ENCODE measurements around the gene GNAL.
"Not testable (repeated sequence)": the region's sequence is repeated elsewhere in the genome, so short reads cannot be mapped to it uniquely, and the experiment has no call there.

Gene GNAL

GRCh38 chr18:11877497-11878135, 188.6 kb downstream of the GNAL start:
- DNase-seq (ENCODE audit: low spot score): no peak

DNA sequence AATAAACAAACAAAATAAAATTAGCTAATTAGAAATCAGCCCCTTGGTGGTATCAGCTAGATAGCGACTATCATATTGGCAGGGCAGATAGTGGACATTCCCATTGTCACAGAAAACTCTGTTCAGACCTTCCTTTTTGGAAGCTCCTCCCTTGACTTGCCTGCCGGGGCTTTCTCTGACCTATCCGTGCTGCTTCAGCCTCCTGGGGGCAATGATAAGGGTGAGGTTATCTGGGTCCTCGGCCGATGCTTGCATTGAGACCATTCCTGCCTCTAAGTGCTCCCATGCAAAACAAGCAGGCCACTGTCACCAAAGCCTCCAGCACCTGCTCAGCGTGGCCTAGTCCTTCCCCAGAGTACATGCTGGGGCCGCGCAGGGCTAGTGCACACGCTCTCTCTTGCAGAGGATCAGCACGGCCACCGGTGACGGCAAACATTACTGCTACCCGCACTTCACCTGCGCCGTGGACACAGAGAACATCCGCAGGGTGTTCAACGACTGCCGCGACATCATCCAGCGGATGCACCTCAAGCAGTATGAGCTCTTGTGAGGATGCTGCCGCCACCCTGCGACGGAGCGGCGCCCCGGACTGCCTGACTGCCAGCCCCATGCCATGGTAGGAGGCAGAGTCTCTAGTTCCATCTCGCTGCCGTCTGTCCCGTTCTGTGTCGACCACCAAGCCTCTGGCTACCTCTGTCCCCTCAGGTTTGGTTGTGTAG, 191.7 kb downstream of the GNAL start:
- no peak for DNase-seq (ENCODE audit: low spot score)

DNA sequence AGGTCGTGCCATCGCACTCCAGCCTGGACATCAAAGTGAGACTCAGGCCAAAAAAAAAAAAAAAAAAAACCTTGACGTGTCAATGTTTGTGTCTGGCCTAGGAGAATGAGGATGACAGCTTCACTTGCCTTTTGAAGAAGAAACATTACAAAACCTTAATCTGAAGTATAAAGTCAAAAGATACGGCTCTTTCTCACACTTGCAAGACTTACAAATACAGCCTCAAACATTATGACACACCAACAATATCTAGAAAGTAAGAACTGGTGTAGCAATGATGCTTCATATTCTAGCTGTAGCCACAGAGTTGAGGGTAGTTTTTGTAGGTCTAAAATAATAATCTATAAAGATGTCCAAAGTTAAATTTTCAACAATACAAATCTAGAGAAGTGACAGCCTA, 193.6 kb downstream of the GNAL start:
- DNase-seq (ENCODE audit: low spot score): no peak

DNA sequence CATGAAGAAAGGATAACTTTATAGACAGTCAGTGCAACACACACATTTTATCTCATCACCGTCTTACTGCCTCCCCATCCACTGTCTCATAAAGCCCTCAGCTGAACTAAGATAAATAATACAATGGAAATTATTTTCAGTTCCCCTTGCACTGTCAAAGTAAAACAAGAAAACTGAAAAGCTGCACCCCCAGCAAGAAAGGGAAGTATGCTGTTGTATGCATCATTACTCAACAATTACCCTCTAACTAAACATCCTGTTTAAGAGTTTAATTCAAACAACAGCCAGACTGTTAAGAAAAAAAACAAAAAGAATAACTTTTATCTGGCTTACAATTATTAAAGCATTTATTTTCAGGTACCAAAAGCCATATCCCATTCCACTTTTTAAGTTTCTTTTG, 194.1 kb downstream of the GNAL start:
- DNase-seq (ENCODE audit: low spot score): no peak

- DNase-seq (ENCODE audit: low spot score): no peak
These were observed 195.4 kb downstream of the GNAL start for GRCh38 chr18:11884396-11885030.

- DNase-seq (ENCODE audit: low spot score): no peak
These were observed 196.3 kb downstream of the GNAL start for GRCh38 chr18:11885278-11885947.

DNA sequence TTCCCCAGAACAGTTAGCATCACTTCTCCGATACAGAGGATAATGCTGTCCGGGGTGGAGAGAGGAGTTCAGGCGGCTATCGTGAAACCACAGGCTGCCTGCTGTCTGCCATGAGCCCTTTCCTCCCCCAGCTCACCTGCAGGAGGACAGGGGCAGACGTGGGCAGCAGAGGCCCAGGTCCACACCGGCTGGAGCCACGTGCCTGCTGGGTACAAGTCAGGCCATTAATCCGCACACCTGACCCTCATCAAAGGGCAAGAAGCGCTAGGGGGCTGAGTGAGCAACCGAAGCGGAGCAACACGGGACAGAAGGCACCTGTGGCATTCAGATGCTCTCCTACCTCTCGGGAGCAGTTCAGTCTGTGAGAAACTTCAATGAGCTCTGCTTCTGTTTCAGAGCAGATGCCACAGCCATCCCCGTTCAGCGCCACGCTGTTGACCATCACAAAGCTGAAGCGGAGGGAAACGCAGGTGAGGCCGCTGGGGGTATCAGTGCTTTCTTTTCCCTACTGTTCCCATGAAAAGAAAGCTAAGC, 197.6 kb downstream of the GNAL start:
- DNase-seq (ENCODE audit: low spot score): no peak

GRCh38 chr18:11887328-11888128, 198.5 kb downstream of the GNAL start:
- no peak for DNase-seq (ENCODE audit: low spot score)

DNA sequence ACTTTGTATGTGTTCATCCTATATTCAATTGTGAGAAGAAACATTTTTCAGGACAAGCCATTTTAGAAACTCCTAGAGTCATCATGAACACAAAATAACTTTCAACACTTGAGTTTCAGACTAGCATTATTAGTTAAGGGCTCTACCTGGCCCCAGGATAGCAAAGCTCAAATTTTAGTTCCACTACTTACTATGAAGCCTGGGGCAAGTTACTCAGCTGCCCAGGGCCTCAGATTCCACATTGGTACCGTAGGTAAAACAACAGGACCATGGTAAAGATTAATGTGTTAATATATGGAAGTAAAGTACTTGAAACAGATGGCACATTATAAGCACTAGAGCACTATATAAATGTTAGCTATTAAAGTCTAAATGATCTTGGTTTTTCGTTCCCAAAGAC, 199.7 kb downstream of the GNAL start:
- no peak for DNase-seq (ENCODE audit: low spot score)

DNA sequence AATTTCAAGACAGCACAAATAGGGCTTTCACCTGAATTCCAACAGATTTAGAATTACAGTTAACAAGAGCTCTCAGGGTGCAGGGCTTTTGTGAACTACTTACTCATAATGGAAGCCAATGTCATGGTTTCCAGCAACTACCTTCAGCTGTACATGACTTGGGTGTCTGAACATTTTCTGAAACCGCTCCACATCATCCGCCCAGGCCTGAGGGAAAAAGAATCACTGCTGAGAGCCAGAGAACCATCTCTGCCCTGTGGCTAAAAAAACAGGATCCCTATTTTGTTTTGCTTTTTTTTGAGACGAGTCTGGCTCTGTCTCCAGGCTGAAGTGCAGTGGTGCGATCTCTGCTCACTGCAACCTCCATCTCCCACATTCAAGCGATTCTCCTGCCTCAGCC, 200.2 kb downstream of the GNAL start:
- no peak for DNase-seq (ENCODE audit: low spot score)

DNA sequence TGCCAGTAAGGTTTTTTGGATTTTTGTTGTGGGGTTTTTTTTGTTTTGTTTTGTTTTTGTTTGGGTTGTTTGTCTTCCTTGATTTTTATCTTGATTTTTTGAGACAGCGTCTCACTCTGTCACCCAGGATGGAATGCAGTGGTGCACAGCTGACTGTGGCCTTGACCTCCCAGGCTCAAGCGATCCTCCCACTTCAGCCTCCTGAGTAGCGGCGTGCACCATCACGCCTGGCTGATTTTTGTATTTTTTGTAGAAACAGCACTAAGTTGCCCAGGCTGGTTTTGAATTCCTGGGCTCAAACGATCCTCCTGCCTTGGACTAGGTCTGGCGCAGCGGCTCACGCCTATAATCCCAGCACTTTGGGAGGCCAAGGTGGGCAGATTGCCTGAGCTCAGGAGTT, 202.7 kb downstream of the GNAL start:
- DNase-seq (ENCODE audit: low spot score): no peak

GRCh38 chr18:11892438-11892837, 203.4 kb downstream of the GNAL start:
- DNase-seq (ENCODE audit: low spot score): not testable (repeated sequence)

- DNase-seq (ENCODE audit: low spot score): no peak
These were observed 208.7 kb downstream of the GNAL start for GRCh38 chr18:11897781-11898180.

DNA sequence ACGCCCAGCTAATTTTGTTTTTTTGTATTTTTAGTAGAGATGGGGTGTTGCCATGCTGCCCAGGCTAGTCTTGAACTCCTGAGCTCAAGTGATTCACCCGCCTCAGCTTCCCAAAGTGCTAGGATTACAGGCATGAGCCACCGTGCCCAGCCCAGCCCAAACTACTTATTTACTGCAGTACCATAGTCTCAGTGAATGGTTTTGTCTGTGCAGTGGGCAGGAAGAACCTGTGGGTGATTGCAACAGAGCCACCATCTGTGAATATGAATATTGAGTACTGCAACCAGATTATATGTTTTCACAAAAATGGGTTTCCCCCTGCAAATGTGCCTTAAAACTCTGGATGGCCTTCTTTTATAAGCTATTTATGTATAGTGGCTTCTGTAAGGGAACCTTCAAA, 210.0 kb downstream of the GNAL start:
- DNase-seq (ENCODE audit: low spot score): no peak

DNA sequence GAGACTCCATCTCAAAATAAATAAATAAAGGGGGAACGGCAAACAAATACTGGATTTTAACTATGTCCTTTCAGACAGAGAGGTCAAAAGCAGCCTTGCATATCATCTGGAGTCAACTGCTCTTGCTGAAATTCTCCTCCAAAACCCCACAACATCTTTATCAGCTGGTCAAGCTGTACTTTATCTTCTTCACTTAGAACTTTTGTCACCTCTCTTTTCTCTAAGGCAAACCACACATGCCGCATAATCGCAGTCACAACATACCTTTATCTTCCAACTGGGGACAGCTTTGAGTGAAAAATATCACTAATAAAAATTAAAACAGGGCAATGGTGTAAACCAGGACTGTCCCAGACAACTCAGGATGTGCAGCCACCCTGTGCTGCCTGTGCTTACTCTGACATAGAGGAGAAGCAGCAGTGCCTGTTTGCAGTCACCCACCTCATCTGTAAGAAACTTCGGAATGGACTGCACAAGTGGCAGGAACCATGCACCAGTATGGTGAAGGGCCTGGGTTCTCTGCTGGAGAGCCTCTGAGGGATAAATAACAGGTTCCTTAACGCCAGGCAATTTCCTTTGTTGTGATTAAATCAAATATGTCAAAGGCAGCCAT, 212.9 kb downstream of the GNAL start:
- DNase-seq (ENCODE audit: low spot score): no peak

DNA sequence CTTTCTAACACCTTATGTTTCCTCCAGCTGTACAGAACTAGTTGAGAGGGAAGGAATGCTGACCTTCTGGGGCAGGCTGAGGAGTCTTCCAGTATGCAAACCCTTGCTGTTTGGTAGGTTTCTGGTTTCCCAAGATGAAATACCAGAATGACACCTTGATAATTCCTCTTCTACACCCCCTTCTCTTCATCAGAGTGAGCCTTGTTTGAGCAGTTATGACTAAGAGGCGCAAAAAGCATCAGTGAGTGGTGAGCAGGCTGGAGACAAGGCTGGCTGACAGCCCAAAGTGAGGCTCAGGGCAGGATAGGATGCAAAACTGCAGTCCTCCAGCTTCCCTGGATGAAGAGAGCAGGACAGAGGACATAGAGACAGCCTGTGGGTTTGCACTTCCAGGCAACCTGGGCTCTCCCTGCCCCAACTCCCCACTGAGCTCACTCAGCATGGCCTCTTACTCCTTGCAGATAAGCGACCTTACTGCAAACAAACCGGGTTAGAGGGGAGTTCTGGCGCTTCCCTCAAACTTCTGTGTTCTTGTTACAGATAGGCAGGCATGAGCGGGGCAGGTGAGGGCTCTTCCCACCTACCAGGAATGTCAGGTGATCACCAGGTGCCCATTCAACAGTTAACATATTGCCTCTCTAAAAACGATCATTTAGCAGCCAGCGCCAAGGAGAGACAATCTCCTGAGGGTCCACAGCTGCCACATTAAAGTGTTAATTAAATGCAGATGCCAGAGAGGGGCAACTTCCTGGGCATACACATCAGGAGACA, 213.6 kb downstream of the GNAL start:
- DNase-seq (ENCODE audit: low spot score): no peak

GRCh38 chr18:11905613-11906012, 216.5 kb downstream of the GNAL start:
- no peak for DNase-seq (ENCODE audit: low spot score)

GRCh38 chr18:11906176-11906575, 217.1 kb downstream of the GNAL start:
- DNase-seq (ENCODE audit: low spot score): no peak

DNA sequence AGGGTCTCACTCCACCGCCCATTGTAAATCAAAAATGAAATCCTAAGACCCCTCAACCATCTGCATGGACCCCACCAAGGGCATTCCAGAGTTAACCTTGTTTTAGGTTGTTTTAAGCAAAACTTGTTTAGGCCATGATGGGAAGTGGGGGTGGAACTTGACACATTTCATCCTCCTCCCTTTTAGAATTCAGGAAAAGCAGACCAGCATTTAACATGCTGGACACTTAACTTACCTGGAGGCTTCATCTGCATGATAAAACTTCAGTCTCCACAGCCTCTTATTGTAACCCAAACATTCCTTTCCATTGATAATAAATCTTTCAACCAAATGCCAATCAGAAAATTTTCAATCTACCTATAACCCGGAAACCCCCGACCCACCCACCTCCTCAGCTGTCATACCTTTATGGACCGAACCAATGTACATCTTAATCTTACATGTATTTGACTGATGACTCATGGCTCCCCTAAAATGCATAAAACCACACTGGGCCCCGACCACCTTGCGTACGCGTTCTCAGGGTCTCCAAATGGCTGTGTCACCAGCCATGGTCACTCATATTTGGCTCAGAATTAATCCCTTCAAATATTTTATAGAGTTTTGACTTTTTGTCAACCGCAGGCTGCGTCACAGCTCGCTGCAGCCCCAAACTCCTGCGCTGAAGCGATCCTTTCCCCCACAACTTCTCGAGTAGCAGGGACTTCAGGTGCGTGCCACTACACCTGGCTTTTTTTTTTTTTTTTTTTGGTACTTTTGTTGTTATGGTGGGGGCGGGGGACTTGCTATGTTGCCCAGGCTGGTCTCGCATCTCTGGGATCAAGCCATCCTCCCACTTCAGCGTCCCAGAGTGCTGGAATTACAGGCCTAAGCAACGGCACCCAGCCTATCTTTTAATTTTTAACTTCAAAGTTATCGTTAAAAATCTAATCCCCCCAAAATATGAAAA, 218.1 kb downstream of the GNAL start:
- no peak for DNase-seq (ENCODE audit: low spot score)
